Islet precursor cell (in vitro differentiated cells): ENCODE data around the gene ZSCAN21.

Experiments
- DNase-seq: peaks from one replicate; pipeline ENCODE4 v3.0.0-alpha.2; 2018

ZSCAN21 gene

GRCh38 chr7:100101016-100101862, 51.7 kb downstream of the ZSCAN21 start, which contains the start of the genes AP4M1 and MCM7:
Gene AP4M1, plus strand, starts transcription at chr7:100101643. Its CDS starts 72 bp downstream, at chr7:100101715.
Gene MCM7, minus strand, starts transcription at chr7:100101397. Its CDS starts 103 bp downstream, at chr7:100101294.
- DNase-seq: peak; percentile 99

- DNase-seq: peak; percentile 88
Observed at GRCh38 chr7:100102950-100103840, 53.6 kb downstream of the ZSCAN21 start.

GRCh38 chr7:100105534-100105933, 56.0 kb downstream of the ZSCAN21 start:
- DNase-seq: no peak

GRCh38 chr7:100106633-100107032, 57.1 kb downstream of the ZSCAN21 start:
- DNase-seq: no peak

- no peak for DNase-seq
Observed at GRCh38 chr7:100107125-100107737, 57.7 kb downstream of the ZSCAN21 start.

- DNase-seq: no peak
Observed at GRCh38 chr7:100107890-100108289, 58.3 kb downstream of the ZSCAN21 start.

- DNase-seq: no peak
Observed at GRCh38 chr7:100109521-100110163, 60.1 kb downstream of the ZSCAN21 start.

- DNase-seq: no peak
Observed at GRCh38 chr7:100111156-100111555, 61.6 kb downstream of the ZSCAN21 start.

- DNase-seq: no peak
Observed at GRCh38 chr7:100111914-100112313, 62.3 kb downstream of the ZSCAN21 start.
